ENCODE measurements around the gene HBP1.

- TF ChIP-seq POLR2A (IDR thresholded peaks at IDR 0.05), result no peak
- TF ChIP-seq, protein P1, sequence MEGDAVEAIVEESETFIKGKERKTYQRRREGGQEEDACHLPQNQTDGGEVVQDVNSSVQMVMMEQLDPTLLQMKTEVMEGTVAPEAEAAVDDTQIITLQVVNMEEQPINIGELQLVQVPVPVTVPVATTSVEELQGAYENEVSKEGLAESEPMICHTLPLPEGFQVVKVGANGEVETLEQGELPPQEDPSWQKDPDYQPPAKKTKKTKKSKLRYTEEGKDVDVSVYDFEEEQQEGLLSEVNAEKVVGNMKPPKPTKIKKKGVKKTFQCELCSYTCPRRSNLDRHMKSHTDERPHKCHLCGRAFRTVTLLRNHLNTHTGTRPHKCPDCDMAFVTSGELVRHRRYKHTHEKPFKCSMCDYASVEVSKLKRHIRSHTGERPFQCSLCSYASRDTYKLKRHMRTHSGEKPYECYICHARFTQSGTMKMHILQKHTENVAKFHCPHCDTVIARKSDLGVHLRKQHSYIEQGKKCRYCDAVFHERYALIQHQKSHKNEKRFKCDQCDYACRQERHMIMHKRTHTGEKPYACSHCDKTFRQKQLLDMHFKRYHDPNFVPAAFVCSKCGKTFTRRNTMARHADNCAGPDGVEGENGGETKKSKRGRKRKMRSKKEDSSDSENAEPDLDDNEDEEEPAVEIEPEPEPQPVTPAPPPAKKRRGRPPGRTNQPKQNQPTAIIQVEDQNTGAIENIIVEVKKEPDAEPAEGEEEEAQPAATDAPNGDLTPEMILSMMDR (IDR thresholded peaks at IDR 0.05), result no peak
- no peak for TF ChIP-seq POLR2AphosphoS5 (IDR thresholded peaks at IDR 0.05)
Observed at GRCh38 chr7:107172276-107173032, 3.7 kb downstream of the HBP1 start.

All from sigmoid colon (tissue), 4 donors.